OCI-LY1 (cell line): ENCODE results near the gene GOLPH3L.
A peak's percentile ranks its signal among the peaks of the same experiment; 100 is the strongest.

ENCODE experiments used
- H2AFZ ChIP-seq: fragments of 200-600 bp; sonication (generic), shearing (Covaris generic); 2 replicates; pipeline ENCODE4 v1.6.0; 2014; ENCODE audit warnings: antibody characterized with exemption, mild to moderate bottlenecking, low read length
- H3F3A ChIP-seq: fragments of 200-600 bp; sonication (generic), shearing (Covaris generic); 2 replicates; pipeline ENCODE4 v1.6.0; 2014; ENCODE audit warnings: mild to moderate bottlenecking, antibody characterized with exemption, low read length, moderate library complexity; ENCODE audit not compliant: insufficient read depth
- H3K27ac ChIP-seq: fragments of 200-600 bp; sonication (generic); 2 replicates; pipeline ENCODE4 v1.5.1; 2014; ENCODE audit warnings: low read length, mixed run types, mild to moderate bottlenecking, low read depth; ENCODE audit not compliant: poor library complexity, severe bottlenecking
- H3K27me3 ChIP-seq: fragments of 200-600 bp; sonication (generic); 2 replicates; pipeline ENCODE4 v1.6.0; 2014; ENCODE audit warnings: antibody characterized with exemption, mild to moderate bottlenecking, low read length, moderate library complexity; ENCODE audit not compliant: insufficient read depth
- H3K36me3 ChIP-seq: fragments of 200-600 bp; sonication (generic); 2 replicates; pipeline ENCODE4 v1.6.1; 2014; ENCODE audit warnings: mild to moderate bottlenecking, antibody characterized with exemption, low read length, moderate library complexity, mixed read lengths; ENCODE audit not compliant: insufficient read depth
- H3K4me1 ChIP-seq: fragments of 200-600 bp; sonication (generic); 2 replicates; pipeline ENCODE4 v1.5.1; 2014; ENCODE audit warnings: mild to moderate bottlenecking, low read length, moderate library complexity; ENCODE audit not compliant: insufficient read depth, severe bottlenecking
- H3K4me2 ChIP-seq: fragments of 200-600 bp; sonication (generic), shearing (Covaris generic); 2 replicates; pipeline ENCODE4 v1.6.1; 2014; ENCODE audit warnings: low read length
- H3K4me3 ChIP-seq: fragments of 200-600 bp; sonication (generic); 2 replicates; pipeline ENCODE4 v1.5.1; 2014; ENCODE audit warnings: low read length, low read depth, mild to moderate bottlenecking, mixed read lengths; ENCODE audit not compliant: poor library complexity, severe bottlenecking
- H3K79me2 ChIP-seq: fragments of 200-600 bp; shearing (Covaris generic); 2 replicates; pipeline ENCODE4 v1.6.1; 2016; ENCODE audit warnings: mixed run types, low read length, mixed read lengths; ENCODE audit not compliant: insufficient read depth
- H3K9ac ChIP-seq: fragments of 200-600 bp; sonication (generic), shearing (Covaris generic); 2 replicates; pipeline ENCODE4 v1.6.1; 2014; ENCODE audit warnings: mild to moderate bottlenecking, low read length, mixed read lengths
- H3K9me2 ChIP-seq: fragments of 200-600 bp; sonication (generic), shearing (Covaris generic); 2 replicates; pipeline ENCODE4 v1.6.1; 2014; ENCODE audit warnings: low read depth, mild to moderate bottlenecking, low read length, mixed read lengths
- H3K9me3 ChIP-seq: fragments of 200-600 bp; shearing (Covaris generic); 2 replicates; pipeline ENCODE4 v1.6.1; 2014; ENCODE audit warnings: low read length, mixed read lengths
- H4K20me1 ChIP-seq: fragments of 200-600 bp; sonication (generic), shearing (Covaris generic); 2 replicates; pipeline ENCODE4 v1.6.0; 2016; ENCODE audit warnings: mild to moderate bottlenecking, low read length; ENCODE audit not compliant: insufficient read depth
- EZH2 ChIP-seq: fragments of 200-600 bp; sonication (generic), shearing (Covaris generic); IDR thresholded peaks from 2 replicates; pipeline ENCODE4 v1.8.0; 2017; ENCODE audit warnings: borderline replicate concordance, mixed run types, mild to moderate bottlenecking, antibody characterized with exemption, low read length, moderate library complexity, mixed read lengths
- TF ChIP-seq, protein P1 (sequence below): fragments of 200-600 bp; sonication (generic), shearing (Covaris generic); IDR thresholded peaks from 2 replicates; pipeline ENCODE4 v1.5.1; 2017; ENCODE audit warnings: mild to moderate bottlenecking, antibody characterized with exemption, low read length, moderate library complexity, mixed read lengths

GOLPH3L gene

DNA sequence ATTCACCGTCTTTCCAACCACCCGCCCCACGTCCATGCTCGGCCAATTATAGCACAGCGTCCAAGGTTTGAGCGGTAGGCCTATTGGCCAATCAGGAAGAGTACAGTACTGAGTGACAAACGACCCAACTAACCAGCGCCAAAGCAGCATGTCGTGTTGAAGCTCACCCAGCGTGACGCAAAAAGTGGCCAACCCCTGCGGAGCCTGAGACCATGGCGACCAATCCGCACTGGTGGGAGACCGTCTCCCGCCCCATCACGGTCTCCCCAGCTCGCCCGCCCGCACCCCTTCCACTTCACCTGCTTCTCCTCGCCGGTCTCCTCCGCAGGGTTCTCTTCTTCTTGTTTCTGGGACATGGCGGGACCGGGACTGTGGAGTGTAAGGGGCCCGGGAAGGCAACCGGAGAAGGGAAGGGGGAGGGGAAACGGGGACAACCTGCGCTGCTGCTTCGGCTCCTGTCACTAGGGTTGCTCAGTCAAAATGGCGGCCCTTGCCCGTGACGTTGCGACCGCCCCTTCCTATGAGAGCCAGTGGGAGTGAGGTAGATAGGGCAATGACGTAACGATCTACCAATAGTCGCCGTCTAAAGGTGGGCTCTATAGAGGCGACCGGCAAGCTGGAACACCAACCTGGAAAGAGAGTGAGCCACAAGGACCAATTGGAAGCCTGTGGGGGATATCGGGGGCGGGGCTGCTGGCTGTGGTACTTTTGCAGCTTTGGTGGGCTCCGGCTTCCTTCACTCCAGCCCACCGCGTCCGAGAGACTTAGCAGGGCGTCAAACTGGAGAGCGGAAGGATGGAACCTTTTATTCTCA lies 67.6 kb downstream of the GOLPH3L start, which contains the start of gene ENSA:
Gene ENSA, minus strand, starts transcription at position 498 of the 814 bp plus-strand sequence. Its CDS starts 142 bp downstream, at position 356.
- Histone ChIP-seq H2AFZ (no peak within 1 kb of the TSS), H3K79me2 (peaks cover 19% of the 10 kb centered on the region), H3F3A (0 out of 2 replicates have a peak, but pooled peaks cover 3% of the 10 kb centered on the region), H3K9ac (peak within 1 kb of the TSS; percentile 84), H3K4me1 (peaks cover 19% of the 10 kb centered on the region), H3K9me2 (no peaks in the 10 kb centered on the region), H3K9me3 (no peaks in the 10 kb centered on the region), H3K4me2 (peak within 1 kb of the TSS; percentile 92), H3K4me3 (peak within 1 kb of the TSS; percentile 75), H4K20me1 (no peaks in the 10 kb centered on the region), H3K36me3 (peaks cover 40% of the 10 kb centered on the region), H3K27ac (peak within 1 kb of the TSS; percentile 80), H3K27me3 (no peaks in the 10 kb centered on the region)
- no peak for TF ChIP-seq EZH2
- TF ChIP-seq, protein P1, sequence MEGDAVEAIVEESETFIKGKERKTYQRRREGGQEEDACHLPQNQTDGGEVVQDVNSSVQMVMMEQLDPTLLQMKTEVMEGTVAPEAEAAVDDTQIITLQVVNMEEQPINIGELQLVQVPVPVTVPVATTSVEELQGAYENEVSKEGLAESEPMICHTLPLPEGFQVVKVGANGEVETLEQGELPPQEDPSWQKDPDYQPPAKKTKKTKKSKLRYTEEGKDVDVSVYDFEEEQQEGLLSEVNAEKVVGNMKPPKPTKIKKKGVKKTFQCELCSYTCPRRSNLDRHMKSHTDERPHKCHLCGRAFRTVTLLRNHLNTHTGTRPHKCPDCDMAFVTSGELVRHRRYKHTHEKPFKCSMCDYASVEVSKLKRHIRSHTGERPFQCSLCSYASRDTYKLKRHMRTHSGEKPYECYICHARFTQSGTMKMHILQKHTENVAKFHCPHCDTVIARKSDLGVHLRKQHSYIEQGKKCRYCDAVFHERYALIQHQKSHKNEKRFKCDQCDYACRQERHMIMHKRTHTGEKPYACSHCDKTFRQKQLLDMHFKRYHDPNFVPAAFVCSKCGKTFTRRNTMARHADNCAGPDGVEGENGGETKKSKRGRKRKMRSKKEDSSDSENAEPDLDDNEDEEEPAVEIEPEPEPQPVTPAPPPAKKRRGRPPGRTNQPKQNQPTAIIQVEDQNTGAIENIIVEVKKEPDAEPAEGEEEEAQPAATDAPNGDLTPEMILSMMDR, result no peak

GRCh38 chr1:150628766-150629114 lies 68.2 kb downstream of the GOLPH3L start:
- H3K9me3 ChIP-seq, result no peaks in the 10 kb centered on the region
- H3K4me3 ChIP-seq, result peak overlapping the region; percentile 75
- H4K20me1 ChIP-seq, result no peaks in the 10 kb centered on the region
- H3K27ac ChIP-seq, result peak overlapping the region; percentile 80
- no peaks in the 10 kb centered on the region for H3K27me3 ChIP-seq
- H3F3A ChIP-seq, result 0 out of 2 replicates have a peak, but pooled peaks cover 3% of the 10 kb centered on the region
- peak overlapping the region; percentile 92 for H3K4me2 ChIP-seq
- H3K9me2 ChIP-seq, result no peaks in the 10 kb centered on the region
- H3K79me2 ChIP-seq, result peaks cover 19% of the 10 kb centered on the region
- peak overlapping the region; percentile 84 for H3K9ac ChIP-seq
- H2AFZ ChIP-seq, result no peak overlapping the region
- peaks cover 18% of the 10 kb centered on the region for H3K4me1 ChIP-seq
- TF ChIP-seq EZH2, result no peak
- TF ChIP-seq, protein P1, result no peak
- H3K36me3 ChIP-seq, result peaks cover 45% of the 10 kb centered on the region

DNA sequence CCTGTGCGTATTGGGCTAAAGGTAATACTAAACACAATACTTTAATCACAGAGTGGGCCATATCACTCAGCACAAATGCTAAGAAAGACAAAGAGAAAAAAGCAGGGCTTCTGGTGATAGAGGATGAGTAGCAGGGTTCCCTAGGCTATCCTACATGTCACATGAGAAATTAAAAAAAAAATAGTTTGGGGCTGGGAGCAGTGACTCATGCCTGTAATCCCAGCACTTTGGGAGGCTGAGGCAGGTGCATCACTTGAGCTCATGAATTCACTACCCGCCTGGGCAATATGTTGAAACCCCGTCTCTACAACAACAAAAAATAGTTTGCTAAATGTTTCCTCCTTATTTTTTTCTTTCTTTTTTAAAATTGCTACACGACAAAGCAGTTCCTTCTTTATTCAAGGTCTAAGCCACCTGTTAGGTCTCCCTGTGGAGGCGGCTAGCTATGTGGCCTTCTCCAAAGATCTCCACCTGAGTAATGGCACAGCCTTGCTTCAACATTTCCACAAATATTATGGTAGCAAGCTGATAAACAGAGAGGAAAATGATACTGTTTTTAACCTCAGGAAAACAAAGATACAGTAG lies 69.0 kb downstream of the GOLPH3L start:
- H3K79me2 ChIP-seq, result peaks cover 19% of the 10 kb centered on the region
- H3K4me2 ChIP-seq, result peak overlapping the region; percentile 92
- H3K4me3 ChIP-seq, result peak overlapping the region; percentile 75
- no peaks in the 10 kb centered on the region for H3K27me3 ChIP-seq
- no peak for TF ChIP-seq EZH2
- TF ChIP-seq, protein P1, result no peak
- peaks cover 21% of the 10 kb centered on the region for H3K4me1 ChIP-seq
- H3K9me3 ChIP-seq, result no peaks in the 10 kb centered on the region
- H3K9ac ChIP-seq, result peak overlapping the region; percentile 84
- H4K20me1 ChIP-seq, result no peaks in the 10 kb centered on the region
- peaks cover 52% of the 10 kb centered on the region for H3K36me3 ChIP-seq
- no peak overlapping the region for H2AFZ ChIP-seq
- H3F3A ChIP-seq, result 0 out of 2 replicates have a peak, but pooled peaks cover 3% of the 10 kb centered on the region
- no peaks in the 10 kb centered on the region for H3K9me2 ChIP-seq
- peak overlapping the region; percentile 80 for H3K27ac ChIP-seq
